Testis (tissue), 2 donors: Measurements from ENCODE around the gene MEF2B.

Experiments used
- CTCF ChIP-seq, 3 experiments: fragments of 450-650 bp in 2 of 3; fragments of 200-600 bp in 1 of 3; sonication (generic) in 1 of 3; IDR thresholded peaks; one replicate each; pipeline ENCODE4 v1.5.1; 2016 to 2019; ENCODE audit warnings: antibody characterized with exemption in 3 of 3, mild to moderate bottlenecking in 2 of 3, moderate library complexity in 1 of 3
- POLR2A ChIP-seq: fragments of 450-650 bp; IDR thresholded peaks from one replicate; pipeline ENCODE4 v1.6.1; 2017; ENCODE audit warnings: antibody characterized with exemption, mild to moderate bottlenecking, moderate library complexity

DNA sequence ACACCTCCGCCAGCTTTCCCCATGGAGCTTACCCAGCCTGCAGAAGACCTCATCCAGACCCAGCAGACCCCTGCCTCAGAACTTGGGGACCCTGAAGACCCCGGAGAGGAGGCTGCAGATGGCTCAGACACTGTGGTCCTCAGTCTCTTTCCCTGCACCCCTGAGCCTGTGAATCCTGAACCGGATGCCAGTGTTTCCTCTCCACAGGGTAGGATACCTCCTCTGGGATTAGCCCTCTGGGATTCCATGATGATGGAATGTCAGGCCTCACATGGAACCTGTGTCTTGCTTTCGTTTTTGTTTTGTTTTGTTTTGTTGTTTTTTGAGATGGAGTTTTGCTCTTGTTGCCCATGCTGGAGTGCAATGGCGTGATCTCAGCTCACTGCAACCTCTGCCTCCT, 23.9 kb upstream of the MEF2B start:
- TF ChIP-seq CTCF (IDR thresholded peaks at IDR 0.05) (no peak), POLR2A (no peak)
